Measurements from ENCODE around the gene AXIN1.

Gene AXIN1

GRCh38 chr16:325375-326145, 27.0 kb downstream of the AXIN1 start:
- DNase-seq, result no peak

- DNase-seq, result no peak
Observed at GRCh38 chr16:324451-325334, 27.8 kb downstream of the AXIN1 start.

GRCh38 chr16:324201-324450, 28.4 kb downstream of the AXIN1 start:
- no peak for DNase-seq

- DNase-seq, result no peak
Observed at GRCh38 chr16:322476-323143, 29.9 kb downstream of the AXIN1 start.

GRCh38 chr16:321532-321931, 31.0 kb downstream of the AXIN1 start:
- no peak for DNase-seq

GRCh38 chr16:320206-320605, 32.3 kb downstream of the AXIN1 start:
- no peak for DNase-seq

- DNase-seq, result no peak
Observed at GRCh38 chr16:318628-319027, 33.9 kb downstream of the AXIN1 start.

GRCh38 chr16:317583-317982, 34.9 kb downstream of the AXIN1 start:
- DNase-seq, result no peak

- DNase-seq, result no peak
Observed at GRCh38 chr16:316741-317464, 35.6 kb downstream of the AXIN1 start.

GRCh38 chr16:314795-315299, 37.7 kb downstream of the AXIN1 start:
- DNase-seq, result no peak

GRCh38 chr16:314351-314750, 38.2 kb downstream of the AXIN1 start:
- no peak for DNase-seq

GRCh38 chr16:311725-312124, 40.8 kb downstream of the AXIN1 start:
- no peak for DNase-seq

GRCh38 chr16:309476-309875, 43.0 kb downstream of the AXIN1 start:
- DNase-seq, result no peak

GRCh38 chr16:307691-308312, 44.7 kb downstream of the AXIN1 start:
- no peak for DNase-seq

GRCh38 chr16:306911-307370, 45.6 kb downstream of the AXIN1 start:
- DNase-seq, result no peak

- no peak for DNase-seq
Observed at GRCh38 chr16:305916-306626, 46.5 kb downstream of the AXIN1 start.

- no peak for DNase-seq
Observed at GRCh38 chr16:303760-304505, 48.6 kb downstream of the AXIN1 start.

- DNase-seq, result no peak
Observed at GRCh38 chr16:301950-302349, 50.6 kb downstream of the AXIN1 start.

- DNase-seq, result no peak
Observed at GRCh38 chr16:301235-301634, 51.3 kb downstream of the AXIN1 start.

GRCh38 chr16:297832-298231, 54.7 kb downstream of the AXIN1 start:
- no peak for DNase-seq
